Measurements from ENCODE around the gene TSKU. TPM values are rescaled to one million over a fixed set of nuclear protein-coding genes. Genes with fewer than 3 reads are reported as not detected.

Gene TSKU
- total and polyA plus RNA-seq, 2 experiments from 2014 or later = 30.6 to 30.8 TPM

DNA sequence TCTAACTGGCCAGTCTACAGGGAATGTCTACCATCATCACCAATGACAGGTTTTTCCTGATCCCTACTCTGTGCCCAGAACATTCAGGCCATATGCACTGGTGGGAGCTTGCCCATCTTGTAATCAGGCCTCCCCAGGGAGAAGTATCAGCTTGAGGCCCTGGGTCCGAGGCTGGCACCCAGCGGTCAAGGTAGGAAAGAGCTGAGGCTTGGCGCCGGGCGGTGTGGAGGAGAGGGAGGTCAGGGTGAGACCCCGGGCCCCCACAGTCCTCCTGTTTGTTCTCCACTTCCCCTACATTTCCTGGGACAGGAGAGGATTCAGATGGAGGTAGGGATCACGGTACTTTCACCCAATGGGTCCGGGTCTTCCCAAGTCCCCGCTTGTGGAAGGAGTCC is 15.5 kb downstream of the TSKU start:
- Histone ChIP-seq H3K4me2 (ENCODE audit: unreplicated experiment) (peak overlapping the region; percentile 53), H3K9me2 (ENCODE audit: insufficient read depth) (no peaks in the 10 kb centered on the region), H3K36me3 (ENCODE audit: low read depth) (no peaks in the 10 kb centered on the region), H3K4me3 (peak overlapping the region; percentile 54; the same call in 1 of the 2 replicates), H3F3A (ENCODE audit: insufficient read depth) (peaks cover 15% of the 10 kb centered on the region), H2AFZ (no peak overlapping the region), H3K4me1 (ENCODE audit: insufficient read depth) (peaks cover 14% of the 10 kb centered on the region), H3K27ac (no peak overlapping the region), H3K9me3 (ENCODE audit: low read depth) (no peaks in the 10 kb centered on the region), H4K20me1 (ENCODE audit: insufficient read depth) (no peaks in the 10 kb centered on the region), H3K27me3 (replicated peaks; ENCODE audit: insufficient read depth) (no peaks in the 10 kb centered on the region), H3K9ac (no peak overlapping the region), H3K79me2 (ENCODE audit: insufficient read depth) (peaks cover 29% of the 10 kb centered on the region)
- in situ Hi-C loops (cut with MboI) = no loop called here
- no peak for DNase-seq
- TF ChIP-seq EZH2phosphoT487 (IDR thresholded peaks at IDR 0.05; ENCODE audit: insufficient read depth, low read depth) (no peak), EZH2 (IDR thresholded peaks at IDR 0.05; ENCODE audit: insufficient read depth, poor library complexity, severe bottlenecking) (no peak)
- WGBS, 2 experiments (ENCODE audit: low coverage in 1 of 2, low lambda C conversion rate in 2 of 2, missing lambda C conversion rate in 2 of 2) = 61 to 67% methylated on average over 9 of the region's 9 CpGs

DNA sequence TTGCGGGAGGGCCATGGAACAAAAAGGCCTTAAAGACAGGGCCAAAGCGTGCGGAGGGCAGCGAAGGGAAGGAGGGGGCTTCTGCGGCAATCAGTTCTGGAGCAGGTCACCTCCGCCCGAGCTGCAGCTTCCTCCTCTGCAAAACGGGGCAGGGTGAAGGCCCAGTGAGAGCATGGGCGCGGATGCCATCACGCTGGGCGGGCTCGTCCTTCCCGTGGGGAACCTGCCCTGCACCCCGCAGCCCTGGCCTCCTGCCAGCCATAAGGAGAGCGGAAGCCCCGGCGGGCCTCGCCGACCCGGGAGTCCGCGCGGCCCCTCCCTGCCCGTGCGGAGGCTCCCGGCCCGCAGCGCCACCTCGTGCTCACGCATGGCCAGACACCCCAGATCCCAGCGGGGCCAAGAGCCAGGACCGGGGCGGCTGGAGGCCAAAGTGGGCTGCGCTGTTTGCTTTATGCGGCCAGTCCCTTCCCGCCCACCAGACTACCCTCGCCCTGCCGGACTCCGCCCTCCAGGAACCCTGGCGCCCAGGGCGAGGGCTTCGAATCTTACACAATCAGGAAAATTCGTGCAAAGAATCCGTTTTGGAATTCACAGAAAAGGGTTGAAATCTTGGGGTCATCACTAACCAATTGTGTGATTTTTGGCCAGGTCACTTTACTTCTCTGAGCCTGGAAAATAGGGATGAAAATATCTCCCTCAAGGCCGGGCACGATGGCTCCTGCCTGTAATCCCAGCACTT is 16.1 kb downstream of the TSKU start:
- Histone ChIP-seq H3K9me3 (ENCODE audit: low read depth) (no peaks in the 10 kb centered on the region), H2AFZ (peak overlapping the region; percentile 44; the same call in 1 of the 2 replicates), H3K4me2 (ENCODE audit: unreplicated experiment) (peak overlapping the region; percentile 53), H3F3A (ENCODE audit: insufficient read depth) (peaks cover 15% of the 10 kb centered on the region), H3K9ac (peak overlapping the region; percentile 37), H3K4me1 (ENCODE audit: insufficient read depth) (peaks cover 20% of the 10 kb centered on the region), H3K27me3 (replicated peaks; ENCODE audit: insufficient read depth) (no peaks in the 10 kb centered on the region), H3K27ac (no peak overlapping the region), H3K36me3 (ENCODE audit: low read depth) (no peaks in the 10 kb centered on the region), H4K20me1 (ENCODE audit: insufficient read depth) (no peaks in the 10 kb centered on the region), H3K4me3 (peak overlapping the region; percentile 54), H3K79me2 (ENCODE audit: insufficient read depth) (peaks cover 23% of the 10 kb centered on the region), H3K9me2 (ENCODE audit: insufficient read depth) (no peaks in the 10 kb centered on the region)
- no peak for TF ChIP-seq EZH2phosphoT487 (IDR thresholded peaks at IDR 0.05; ENCODE audit: insufficient read depth, low read depth)
- no peak for TF ChIP-seq EZH2 (IDR thresholded peaks at IDR 0.05; ENCODE audit: insufficient read depth, poor library complexity, severe bottlenecking)
- peak; percentile 88 for DNase-seq
- in situ Hi-C loops (cut with MboI) = no loop called here
- WGBS, 2 experiments (ENCODE audit: low coverage in 1 of 2, low lambda C conversion rate in 2 of 2, missing lambda C conversion rate in 2 of 2) = 9 to 10% methylated on average over 42 to 46 of the region's 47 CpGs

DNA sequence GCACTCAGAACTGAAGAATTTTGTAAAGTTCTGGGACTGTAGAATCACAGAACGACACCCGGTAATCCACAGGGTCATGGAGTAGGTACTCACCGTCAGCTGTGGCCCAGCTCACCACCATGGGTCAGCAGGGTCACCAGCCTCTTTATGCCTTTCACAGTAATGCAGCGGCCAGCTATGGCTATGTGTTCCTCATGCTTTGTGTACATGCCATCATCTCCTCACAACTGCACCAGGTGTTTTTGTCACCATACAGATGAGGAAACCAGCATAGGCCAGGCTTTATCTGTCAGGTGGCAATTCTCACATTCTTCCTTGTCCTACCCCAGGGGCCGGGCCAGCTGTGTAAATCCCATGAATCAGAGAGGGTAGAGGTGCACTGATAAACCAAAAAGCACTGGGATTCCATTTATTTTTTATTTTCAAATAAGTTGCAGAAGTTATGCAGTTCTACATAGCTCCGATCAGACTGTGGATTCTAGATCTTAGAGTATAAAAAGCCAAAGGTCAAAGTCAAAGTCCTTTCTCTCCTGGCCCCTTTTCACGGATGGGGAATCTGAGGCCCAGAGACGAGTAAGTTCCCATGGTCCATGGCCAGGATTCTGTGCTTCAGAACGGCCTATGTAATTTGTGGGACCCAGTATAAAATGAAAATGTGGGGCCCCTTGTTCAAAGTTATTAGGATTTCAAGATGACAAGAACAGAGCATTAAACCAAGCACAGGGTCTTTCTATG is 17.5 kb downstream of the TSKU start:
- no peak for DNase-seq
- Histone ChIP-seq H3K4me3 (no peak overlapping the region), H3K9ac (no peak overlapping the region), H4K20me1 (ENCODE audit: insufficient read depth) (no peaks in the 10 kb centered on the region), H3F3A (ENCODE audit: insufficient read depth) (peaks cover 15% of the 10 kb centered on the region), H3K4me1 (ENCODE audit: insufficient read depth) (peaks cover 24% of the 10 kb centered on the region), H3K9me2 (ENCODE audit: insufficient read depth) (no peaks in the 10 kb centered on the region), H2AFZ (no peak overlapping the region), H3K27me3 (replicated peaks; ENCODE audit: insufficient read depth) (no peaks in the 10 kb centered on the region), H3K79me2 (ENCODE audit: insufficient read depth) (peaks cover 9% of the 10 kb centered on the region), H3K9me3 (ENCODE audit: low read depth) (no peaks in the 10 kb centered on the region), H3K4me2 (ENCODE audit: unreplicated experiment) (no peak overlapping the region), H3K27ac (no peak overlapping the region), H3K36me3 (ENCODE audit: low read depth) (no peaks in the 10 kb centered on the region)
- TF ChIP-seq EZH2 (IDR thresholded peaks at IDR 0.05; ENCODE audit: insufficient read depth, poor library complexity, severe bottlenecking) = no peak
- TF ChIP-seq EZH2phosphoT487 (IDR thresholded peaks at IDR 0.05; ENCODE audit: insufficient read depth, low read depth) = no peak
- in situ Hi-C loops (cut with MboI) = no loop called here
- WGBS, 2 experiments (ENCODE audit: low coverage in 1 of 2, low lambda C conversion rate in 2 of 2, missing lambda C conversion rate in 2 of 2) = 88 to 90% methylated on average over 9 of the region's 9 CpGs

DNA sequence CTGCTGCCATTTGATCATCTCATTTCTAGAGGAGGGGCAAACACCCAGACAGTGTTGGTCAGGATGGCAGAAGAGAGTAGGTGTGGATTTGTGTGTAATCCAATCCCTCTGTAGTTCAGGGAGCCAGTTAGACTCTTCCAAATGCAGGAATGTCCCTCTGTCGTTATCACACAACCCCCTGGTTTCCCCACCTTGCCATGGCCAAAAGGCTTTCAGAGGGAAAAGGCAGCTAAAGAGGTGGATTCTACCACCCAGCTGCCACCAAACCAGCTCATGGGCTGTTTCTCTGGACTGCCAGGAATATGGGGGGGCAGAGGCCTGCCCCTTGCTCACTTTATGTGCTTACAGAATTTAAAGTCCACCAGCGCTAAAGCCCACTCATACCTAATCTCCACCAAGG is 18.1 kb downstream of the TSKU start:
- Histone ChIP-seq H3K36me3 (ENCODE audit: low read depth) (no peaks in the 10 kb centered on the region), H3K9me3 (ENCODE audit: low read depth) (no peaks in the 10 kb centered on the region), H3K9me2 (ENCODE audit: insufficient read depth) (no peaks in the 10 kb centered on the region), H2AFZ (no peak overlapping the region), H3K79me2 (ENCODE audit: insufficient read depth) (0 out of 2 replicates have a peak, but pooled peaks cover 7% of the 10 kb centered on the region), H3K27ac (no peak overlapping the region), H3K4me1 (ENCODE audit: insufficient read depth) (peaks cover 24% of the 10 kb centered on the region), H3K4me2 (ENCODE audit: unreplicated experiment) (no peak overlapping the region), H3K4me3 (no peak overlapping the region), H3K27me3 (replicated peaks; ENCODE audit: insufficient read depth) (no peaks in the 10 kb centered on the region), H3K9ac (no peak overlapping the region), H3F3A (ENCODE audit: insufficient read depth) (peaks cover 15% of the 10 kb centered on the region), H4K20me1 (ENCODE audit: insufficient read depth) (no peaks in the 10 kb centered on the region)
- WGBS, 2 experiments (ENCODE audit: low coverage in 1 of 2, low lambda C conversion rate in 2 of 2, missing lambda C conversion rate in 2 of 2) = 65 to 67% methylated on average over 2 of the region's 2 CpGs
- in situ Hi-C loops (cut with MboI) = no loop called here
- no peak for TF ChIP-seq EZH2 (IDR thresholded peaks at IDR 0.05; ENCODE audit: insufficient read depth, poor library complexity, severe bottlenecking)
- no peak for TF ChIP-seq EZH2phosphoT487 (IDR thresholded peaks at IDR 0.05; ENCODE audit: insufficient read depth, low read depth)
- no peak for DNase-seq
